Liver (tissue), 9 donors: ENCODE results near the gene ALG9. TPM values are rescaled to one million over a fixed set of nuclear protein-coding genes. Genes with fewer than 3 reads are reported as not detected.

ENCODE experiments used
- DNase-seq: peaks from one replicate; pipeline ENCODE4 v3.0.0-alpha.2; 2017; ENCODE audit warnings: low spot score
- H3K27ac ChIP-seq, 2 donors: one replicate each; pipeline ENCODE4 v1.7.0; 2013; ENCODE audit warnings: inconsistent platforms in 2 of 2, low read length in 2 of 2, control low read depth in 1 of 2, low read depth in 1 of 2, mild to moderate bottlenecking in 1 of 2
- H3K27me3 ChIP-seq, 4 donors: one replicate each; pipeline versions ENCODE4 v1.6.1 to v1.7.0; 2013; ENCODE audit warnings: low read length in 3 of 4, inconsistent platforms in 1 of 4, mild to moderate bottlenecking in 1 of 4, moderate library complexity in 1 of 4; ENCODE audit not compliant: control insufficient read depth in 4 of 4, insufficient read depth in 4 of 4
- H3K36me3 ChIP-seq, 4 donors: one replicate each; pipeline versions ENCODE4 v1.6.1 to v1.7.0; 2013; ENCODE audit warnings: low read length in 3 of 4, mild to moderate bottlenecking in 3 of 4, low read depth in 1 of 4, moderate library complexity in 1 of 4; ENCODE audit not compliant: control insufficient read depth in 4 of 4, insufficient read depth in 3 of 4
- H3K4me1 ChIP-seq, 4 donors: one replicate each; pipeline versions ENCODE4 v1.6.1 to v1.7.0; 2013; ENCODE audit warnings: low read length in 3 of 4, mild to moderate bottlenecking in 3 of 4, moderate library complexity in 1 of 4; ENCODE audit not compliant: control insufficient read depth in 4 of 4, insufficient read depth in 4 of 4
- H3K4me3 ChIP-seq, 3 donors: one replicate each; pipeline versions ENCODE4 v1.6.1 to v1.7.0; 2013; ENCODE audit warnings: low read length in 3 of 3, control low read depth in 1 of 3, low read depth in 1 of 3, mild to moderate bottlenecking in 1 of 3
- H3K9ac ChIP-seq, 2 donors: one replicate each; pipeline ENCODE4 v1.7.0; 2013; ENCODE audit warnings: low read length in 2 of 2, mild to moderate bottlenecking in 2 of 2, moderate library complexity in 2 of 2, control low read depth in 1 of 2, low read depth in 1 of 2
- H3K9me3 ChIP-seq, 4 donors: one replicate each; pipeline versions ENCODE4 v1.6.1 to v1.7.0; 2013; ENCODE audit warnings: low read length in 3 of 4; ENCODE audit not compliant: control insufficient read depth in 4 of 4
- ATF3 ChIP-seq: IDR thresholded peaks from 2 replicates; pipeline ENCODE4 v1.6.1; 2016; ENCODE audit warnings: antibody characterized with exemption
- CTCF ChIP-seq: fragments of 150-350 bp; IDR thresholded peaks from 2 replicates; pipeline ENCODE4 v1.5.1; 2017; ENCODE audit warnings: improper control_type of control experiment, low read depth, low read length; ENCODE audit not compliant: missing input control
- FOXA1 ChIP-seq: IDR thresholded peaks from 2 replicates; pipeline ENCODE4 v1.6.1; 2016; ENCODE audit warnings: antibody characterized with exemption
- FOXA2 ChIP-seq: IDR thresholded peaks from 2 replicates; pipeline ENCODE4 v1.6.1; 2016; ENCODE audit warnings: antibody characterized with exemption
- HNF4A ChIP-seq, 2 donors: conservative IDR thresholded peaks; 2 replicates each; pipeline ENCODE4 v1.6.1; 2016; ENCODE audit warnings: antibody characterized with exemption in 2 of 2, mild to moderate bottlenecking in 2 of 2
- HNF4G ChIP-seq: IDR thresholded peaks from 2 replicates; pipeline ENCODE4 v1.6.1; 2016; ENCODE audit warnings: antibody characterized with exemption
- JUND ChIP-seq, 2 donors: IDR thresholded peaks; 2 replicates each; pipeline ENCODE4 v1.6.1; 2016; ENCODE audit warnings: antibody characterized with exemption in 2 of 2
- MAX ChIP-seq: IDR thresholded peaks from 2 replicates; pipeline ENCODE4 v1.6.1; 2016; ENCODE audit warnings: antibody characterized with exemption
- NR2F2 ChIP-seq: IDR thresholded peaks from 2 replicates; pipeline ENCODE4 v1.6.1; 2016; ENCODE audit warnings: antibody characterized with exemption
- RAD21 ChIP-seq, 2 donors: IDR thresholded peaks; 2 replicates each; pipeline ENCODE4 v1.6.1; 2016; ENCODE audit warnings: antibody characterized with exemption in 2 of 2, mild to moderate bottlenecking in 2 of 2
- REST ChIP-seq: IDR thresholded peaks from 2 replicates; pipeline ENCODE4 v1.6.1; 2016; ENCODE audit warnings: antibody characterized with exemption, mild to moderate bottlenecking
- RXRA ChIP-seq, 2 donors: IDR thresholded peaks; 2 replicates each; pipeline ENCODE4 v1.6.1; 2017 to 2018; ENCODE audit warnings: antibody characterized with exemption in 2 of 2, mild to moderate bottlenecking in 1 of 2
- SP1 ChIP-seq: IDR thresholded peaks from 2 replicates; pipeline ENCODE4 v1.6.1; 2018; ENCODE audit warnings: antibody characterized with exemption, mild to moderate bottlenecking
- TAF1 ChIP-seq: conservative IDR thresholded peaks from 2 replicates; pipeline ENCODE4 v1.6.1; 2016; ENCODE audit warnings: antibody characterized with exemption, mild to moderate bottlenecking
- YY1 ChIP-seq: IDR thresholded peaks from 2 replicates; pipeline ENCODE4 v1.6.1; 2016; ENCODE audit warnings: antibody characterized with exemption, mild to moderate bottlenecking
- ZBTB33 ChIP-seq: IDR thresholded peaks from 2 replicates; pipeline ENCODE4 v1.6.1; 2016; ENCODE audit warnings: antibody characterized with exemption
- WGBS: extraction: QIAGEN DNeasy Blood & Tissue Kit; methylation state at CpG from one replicate; pipeline ENCODE4 v1.1.7; 2013; 5-methylcytosine and 5-hydroxymethylcytosine counted together
- polyA plus RNA-seq, 2 donors: library from polyadenylated mRNA; stranded (reverse) in 1 of 2; unstranded in 1 of 2; fragments of 200-250 nt in 1 of 2; fragments of >200 nt in 1 of 2; fragmentation: Nextera tagmentation in 1 of 2; extraction: Ambion mirVana in 1 of 2; gene quantifications; one replicate each; pipeline versions ENCODE4 v1.2.1 to v1.2.3, GENCODE V29; 2013 to 2015
- total RNA-seq, 2 donors: library from RNA; depleted of rRNA; stranded (reverse); fragments of >200 nt; gene quantifications; one replicate each; pipeline ENCODE4 v1.2.3, GENCODE V29; 2014
- donor health status: healthy.
- donor health status: healthy.
- donor health status: healthy.
- donor health status: healthy.
- donor health status: healthy.

ALG9 gene
- total and polyA plus RNA-seq, 4 donors: 13.7 to 36.3 (median 20.2) TPM

GRCh38 chr11:111743700-111744099 is 127.7 kb downstream of the ALG9 start:
- WGBS: over 99% methylated on average over 2 of the region's 2 CpGs
- DNase-seq: no peak
- Histone ChIP-seq H3K4me3 (no peak overlapping the region), H3K4me1 (peaks cover 0 to 15% (median 6%) of the 10 kb centered on the region in 4 donors), H3K36me3 (peaks cover 8 to 69% (median 61%) of the 10 kb centered on the region in 4 donors), H3K9ac (no peak overlapping the region), H3K27me3 (no peaks in the 10 kb centered on the region), H3K27ac (no peak overlapping the region), H3K9me3 (no peaks in the 10 kb centered on the region)
- TF ChIP-seq ATF3: no peak
- TF ChIP-seq ZBTB33: no peak

- Histone ChIP-seq H3K9me3 (no peaks in the 10 kb centered on the region), H3K27me3 (no peaks in the 10 kb centered on the region), H3K4me1 (peaks cover 7 to 29% (median 21%) of the 10 kb centered on the region in 4 donors), H3K4me3 (no peak overlapping the region), H3K36me3 (peaks cover 5 to 54% (median 48%) of the 10 kb centered on the region in 4 donors), H3K27ac (no peak overlapping the region), H3K9ac (no peak overlapping the region)
- 92% methylated on average over 2 of the region's 2 CpGs for WGBS
- TF ChIP-seq SP1 (no peak), RAD21 (IDR thresholded peaks at IDR 0.05) (no peak), FOXA1 (no peak), FOXA2 (no peak), CTCF (no peak), JUND (IDR thresholded peaks at IDR 0.05) (no peak), REST (no peak), NR2F2 (no peak), MAX (no peak), HNF4A (conservative IDR thresholded peaks at IDR 0.05) (no peak), HNF4G (no peak), RXRA (IDR thresholded peaks at IDR 0.05) (no peak), YY1 (no peak), TAF1 (no peak), ATF3 (no peak)
- no peak for DNase-seq
Observed at GRCh38 chr11:111741751-111742150, 129.6 kb downstream of the ALG9 start.
